ENCODE results near the gene LRRK1.

- TF ChIP-seq, protein P1, sequence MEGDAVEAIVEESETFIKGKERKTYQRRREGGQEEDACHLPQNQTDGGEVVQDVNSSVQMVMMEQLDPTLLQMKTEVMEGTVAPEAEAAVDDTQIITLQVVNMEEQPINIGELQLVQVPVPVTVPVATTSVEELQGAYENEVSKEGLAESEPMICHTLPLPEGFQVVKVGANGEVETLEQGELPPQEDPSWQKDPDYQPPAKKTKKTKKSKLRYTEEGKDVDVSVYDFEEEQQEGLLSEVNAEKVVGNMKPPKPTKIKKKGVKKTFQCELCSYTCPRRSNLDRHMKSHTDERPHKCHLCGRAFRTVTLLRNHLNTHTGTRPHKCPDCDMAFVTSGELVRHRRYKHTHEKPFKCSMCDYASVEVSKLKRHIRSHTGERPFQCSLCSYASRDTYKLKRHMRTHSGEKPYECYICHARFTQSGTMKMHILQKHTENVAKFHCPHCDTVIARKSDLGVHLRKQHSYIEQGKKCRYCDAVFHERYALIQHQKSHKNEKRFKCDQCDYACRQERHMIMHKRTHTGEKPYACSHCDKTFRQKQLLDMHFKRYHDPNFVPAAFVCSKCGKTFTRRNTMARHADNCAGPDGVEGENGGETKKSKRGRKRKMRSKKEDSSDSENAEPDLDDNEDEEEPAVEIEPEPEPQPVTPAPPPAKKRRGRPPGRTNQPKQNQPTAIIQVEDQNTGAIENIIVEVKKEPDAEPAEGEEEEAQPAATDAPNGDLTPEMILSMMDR (IDR thresholded peaks at IDR 0.05; ENCODE audit: low read length), result no peak
- no peak for TF ChIP-seq EZH2 (IDR thresholded peaks at IDR 0.05; ENCODE audit: borderline replicate concordance, low read length)
These were observed 27.2 kb upstream of the LRRK1 start for GRCh38 chr15:100892013-100892355.
